GM12873 (cell line): ENCODE data around the gene LAMA2.

ENCODE experiments used
- CTCF ChIP-seq: IDR thresholded peaks from 2 replicates; pipeline ENCODE4 v1.5.1; 2012; ENCODE audit warnings: low read depth, mild to moderate bottlenecking, moderate library complexity, low read length, control low read depth; ENCODE audit not compliant: insufficient read depth; ENCODE audit errors: missing control alignments

The LAMA2 gene

GRCh38 chr6:129475477-129476247 lies 592.7 kb downstream of the LAMA2 start:
- no peak for TF ChIP-seq CTCF

GRCh38 chr6:129476248-129476564 lies 593.3 kb downstream of the LAMA2 start:
- no peak for TF ChIP-seq CTCF

- no peak for TF ChIP-seq CTCF
Measured at GRCh38 chr6:129476810-129477209, 593.9 kb downstream of the LAMA2 start.

- no peak for TF ChIP-seq CTCF
Measured at GRCh38 chr6:129478379-129478778, 595.4 kb downstream of the LAMA2 start.

- TF ChIP-seq CTCF, result no peak
Measured at GRCh38 chr6:129481706-129482105, 598.8 kb downstream of the LAMA2 start.

- TF ChIP-seq CTCF, result no peak
Measured at GRCh38 chr6:129485746-129486145, 602.8 kb downstream of the LAMA2 start.

GRCh38 chr6:129486327-129486726 lies 603.4 kb downstream of the LAMA2 start:
- no peak for TF ChIP-seq CTCF
